ENCODE measurements around the gene DEPDC1B. TPM values are rescaled to one million over a fixed set of nuclear protein-coding genes. Genes with fewer than 3 reads are reported as not detected.
"Not testable (repeated sequence)": the region's sequence is repeated elsewhere in the genome, so short reads cannot be mapped to it uniquely, and the experiment has no call there.

The DEPDC1B gene
- total and polyA plus RNA-seq, 5 experiments from 2014 or later: 0.09 to 0.37 TPM; not detected in 3

GRCh38 chr5:60718166-60718892 is 18.4 kb upstream of the DEPDC1B start:
- no peak for DNase-seq
- Mint-ChIP-seq H3K4me3 (no peak overlapping the region), H3K27ac (no peak overlapping the region), H3K9me3 (peaks cover 0 to 18% (median 4%) of the 10 kb centered on the region in 9 donors), H3K27me3 (peaks cover 12 to 47% (median 19%) of the 10 kb centered on the region in 5 donors), H3K4me1 (no peaks in the 10 kb centered on the region), H3K36me3 (peaks cover 0 to 6% (median 3%) of the 10 kb centered on the region in 3 donors)
- no peak for ATAC-seq
- POLR2A ChIA-PET: no interaction called here

DNA sequence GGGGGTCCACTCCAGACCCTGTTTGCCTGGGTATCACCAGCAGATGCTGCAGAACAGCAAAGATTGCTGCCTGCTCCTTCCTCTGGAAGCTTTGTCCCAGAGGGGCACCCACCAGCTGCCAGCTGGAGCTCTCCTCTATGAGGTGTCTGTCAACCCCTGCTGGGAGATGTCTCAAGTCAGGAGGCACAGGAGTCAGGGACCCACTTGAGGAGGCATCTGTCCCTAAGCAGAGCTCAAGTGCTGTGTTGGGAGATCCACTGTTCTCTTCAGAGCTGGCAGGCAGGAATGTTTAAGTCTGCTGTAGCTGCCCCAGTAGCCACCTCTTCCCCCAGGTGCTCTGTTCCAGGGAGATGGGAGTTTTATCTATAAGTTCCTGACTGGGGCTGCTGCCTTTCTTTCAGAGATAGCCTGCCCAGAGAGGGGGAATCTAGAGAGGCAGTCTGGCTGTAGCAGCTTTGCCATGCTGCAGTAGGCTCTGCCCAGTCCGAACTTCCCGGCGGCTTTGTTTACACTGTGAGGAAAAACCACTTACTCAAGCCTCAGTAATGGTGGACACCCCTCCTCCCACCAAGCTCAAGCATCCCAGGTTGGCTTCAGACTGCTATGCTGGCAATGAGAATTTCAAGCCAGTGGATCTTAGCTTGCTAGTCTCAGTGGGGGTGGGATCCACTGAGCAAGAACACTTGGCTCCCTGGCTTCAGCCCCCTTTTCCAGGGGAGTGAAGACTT is 15.4 kb upstream of the DEPDC1B start:
- Mint-ChIP-seq H3K36me3 (peaks cover 0 to 13% (median 3%) of the 10 kb centered on the region in 3 donors), H3K9me3 (peaks cover 0 to 26% (median 4%) of the 10 kb centered on the region in 9 donors), H3K27me3 (peaks cover 17 to 55% (median 18%) of the 10 kb centered on the region in 5 donors)
- DNase-seq, POLR2A ChIA-PET, H3K27ac Mint-ChIP-seq, ATAC-seq, H3K4me1 Mint-ChIP-seq, H3K4me3 Mint-ChIP-seq: not testable (repeated sequence)

DNA sequence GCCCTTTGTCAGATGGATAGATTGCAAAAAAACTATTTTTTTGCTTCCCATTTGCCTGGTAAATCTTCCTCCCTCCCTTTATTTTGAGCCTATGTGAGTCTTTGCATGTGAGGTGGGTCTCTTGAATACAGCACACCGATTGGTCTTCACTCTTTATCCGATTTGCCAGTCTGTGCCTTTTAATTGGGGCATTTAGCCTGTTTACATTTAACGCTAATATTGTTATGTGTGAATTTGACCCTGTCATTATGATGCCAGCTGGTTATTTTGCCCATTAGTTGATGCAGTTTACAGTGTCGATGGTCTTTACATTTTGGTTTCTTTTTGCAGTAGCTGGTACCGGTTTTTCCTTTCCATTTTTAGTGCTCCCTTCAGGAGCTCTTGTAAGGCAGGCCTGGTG is 13.0 kb upstream of the DEPDC1B start:
- Mint-ChIP-seq H3K4me3 (no peak overlapping the region), H3K27me3 (peaks cover 9 to 40% (median 18%) of the 10 kb centered on the region in 5 donors), H3K27ac (no peak overlapping the region), H3K4me1 (no peaks in the 10 kb centered on the region), H3K36me3 (peaks cover 0 to 13% (median 3%) of the 10 kb centered on the region in 3 donors), H3K9me3 (peaks cover 0 to 26% (median 4%) of the 10 kb centered on the region in 9 donors)
- DNase-seq (no peak), ATAC-seq (no peak)
- POLR2A ChIA-PET: no interaction called here

DNA sequence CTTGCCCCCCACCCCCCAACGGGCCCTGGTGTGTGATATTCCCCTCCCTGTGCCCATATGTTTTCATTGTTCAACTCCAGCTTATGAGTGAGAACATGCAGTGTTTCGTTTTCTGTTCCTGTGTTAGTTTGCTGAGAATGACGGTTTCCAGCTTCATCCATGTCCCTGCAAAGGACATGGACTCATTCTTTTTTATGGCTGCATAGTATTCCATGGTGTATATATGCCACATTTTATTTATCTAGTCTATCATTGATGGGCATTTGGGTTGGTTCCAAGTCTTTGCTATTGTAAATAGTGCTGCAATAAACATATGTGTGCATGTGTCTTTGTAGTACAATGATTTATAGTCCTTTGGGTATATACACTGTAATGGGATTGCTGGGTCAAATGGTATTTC is 11.9 kb upstream of the DEPDC1B start:
- H3K27me3 Mint-ChIP-seq: peaks cover 9 to 31% (median 18%) of the 10 kb centered on the region in 5 donors
- ATAC-seq, DNase-seq, H3K4me3 Mint-ChIP-seq, POLR2A ChIA-PET, H3K4me1 Mint-ChIP-seq: not testable (repeated sequence)
- peaks cover 0 to 26% (median 4%) of the 10 kb centered on the region in 9 donors for H3K9me3 Mint-ChIP-seq
- H3K27ac Mint-ChIP-seq: peak overlapping the region in 1 of 10 donors; percentile 37
- peaks cover 0 to 13% (median 3%) of the 10 kb centered on the region in 3 donors for H3K36me3 Mint-ChIP-seq

DNA sequence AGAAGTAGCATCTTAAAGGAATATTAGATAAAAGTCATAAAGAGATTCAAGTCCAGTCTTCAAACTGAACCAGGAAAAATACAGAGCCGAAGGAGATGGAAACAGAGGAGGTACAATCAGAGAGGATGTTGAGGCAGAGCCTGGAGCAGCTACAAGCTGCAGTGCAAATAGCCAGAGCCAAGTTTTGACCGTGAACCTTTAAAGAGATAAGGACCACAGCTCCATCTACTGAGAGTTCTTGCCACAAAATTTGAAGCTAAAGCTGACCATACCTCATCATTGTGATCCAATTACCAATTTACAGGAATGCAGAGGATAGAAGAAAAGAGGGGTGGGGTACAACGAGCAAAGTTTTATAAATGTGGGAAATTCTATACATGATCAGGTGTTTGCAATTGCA is 10.4 kb upstream of the DEPDC1B start:
- Mint-ChIP-seq H3K27me3 (peaks cover 5 to 22% (median 12%) of the 10 kb centered on the region in 5 donors), H3K36me3 (peaks cover 0 to 13% (median 3%) of the 10 kb centered on the region in 3 donors), H3K27ac (no peak overlapping the region), H3K9me3 (peaks cover 0 to 20% (median 4%) of the 10 kb centered on the region in 9 donors), H3K4me3 (no peak overlapping the region), H3K4me1 (no peaks in the 10 kb centered on the region)
- DNase-seq (no peak), ATAC-seq (no peak)
- POLR2A ChIA-PET: no interaction called here

DNA sequence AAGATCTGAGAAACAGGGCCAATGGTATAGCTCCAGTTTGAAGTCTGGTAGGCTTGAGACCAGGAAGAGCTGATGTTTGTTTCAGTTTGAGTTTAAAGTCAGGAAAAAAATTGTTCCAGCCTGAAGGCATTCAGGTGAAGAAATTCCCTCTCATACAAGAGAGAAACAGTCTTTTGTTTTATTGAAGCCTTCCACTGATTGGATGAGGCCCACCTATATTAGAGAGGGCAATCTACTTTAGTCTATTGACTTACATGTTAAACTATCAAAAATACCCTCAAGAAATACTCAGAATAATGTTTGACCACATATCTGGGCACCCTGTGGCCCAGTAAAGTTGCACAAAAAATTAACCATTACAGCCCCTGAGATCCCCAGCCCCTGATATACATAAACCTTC is 5.2 kb upstream of the DEPDC1B start:
- POLR2A ChIA-PET: no interaction called here
- Mint-ChIP-seq H3K4me1 (peaks cover 6 to 18% (median 13%) of the 10 kb centered on the region in 4 donors), H3K36me3 (no peaks in the 10 kb centered on the region), H3K27ac (no peak overlapping the region), H3K27me3 (no peaks in the 10 kb centered on the region), H3K4me3 (no peak overlapping the region), H3K9me3 (no peaks in the 10 kb centered on the region)
- ATAC-seq: no peak
- DNase-seq: no peak

DNA sequence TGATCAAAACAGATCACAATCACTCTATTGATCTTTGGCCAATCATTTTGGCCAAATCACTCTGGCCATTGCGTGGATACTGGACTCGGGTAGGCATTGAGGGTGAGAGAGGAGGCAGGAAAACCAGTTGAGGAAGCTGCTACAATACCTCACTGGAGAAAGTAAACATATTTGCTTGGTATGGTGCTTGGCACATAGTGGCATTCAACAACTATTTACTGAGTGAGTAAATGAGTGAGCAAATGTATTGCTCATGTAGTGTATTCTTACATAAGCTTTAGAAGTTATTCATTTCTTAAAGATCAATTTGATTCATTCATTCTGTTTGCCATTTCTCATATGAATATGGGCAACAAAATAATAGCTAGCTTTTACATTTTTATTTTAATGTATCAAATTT is 4.0 kb upstream of the DEPDC1B start:
- Mint-ChIP-seq H3K4me1 (peaks cover 8 to 19% (median 16%) of the 10 kb centered on the region in 4 donors), H3K9me3 (no peaks in the 10 kb centered on the region), H3K27me3 (no peaks in the 10 kb centered on the region), H3K36me3 (no peaks in the 10 kb centered on the region), H3K27ac (no peak overlapping the region), H3K4me3 (no peak overlapping the region)
- no peak for ATAC-seq
- no peak for DNase-seq
- POLR2A ChIA-PET: no interaction called here

DNA sequence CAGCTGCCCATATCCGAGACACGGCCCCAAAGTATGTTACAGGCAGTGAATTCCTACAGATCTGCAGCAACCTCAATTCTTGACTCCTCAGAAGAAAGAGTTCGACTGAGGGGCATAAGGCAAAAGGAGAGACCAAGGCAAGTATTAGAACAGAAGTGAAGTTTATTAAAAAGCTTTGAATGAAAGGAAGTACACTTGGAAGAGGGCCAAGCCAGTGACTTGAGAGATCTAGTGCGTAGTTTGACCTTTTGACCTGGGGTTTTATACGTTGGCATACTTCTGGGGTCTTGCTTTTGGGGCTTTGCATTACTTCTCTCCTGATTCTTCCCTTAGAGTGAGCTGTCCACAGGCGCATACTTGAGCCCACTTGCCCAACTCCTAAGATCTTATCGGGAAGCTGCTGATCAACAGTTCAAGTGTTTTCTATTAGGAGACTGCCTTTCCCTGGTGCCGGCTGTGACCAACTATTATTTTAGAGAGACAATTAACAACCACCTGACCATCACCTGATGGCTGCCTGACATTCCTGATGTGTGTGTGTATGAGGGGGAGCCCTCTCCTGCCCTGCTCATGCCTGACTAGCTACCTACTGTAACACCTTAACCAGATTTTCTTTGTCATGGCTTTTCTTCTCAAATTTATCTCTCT is 1.5 kb upstream of the DEPDC1B start:
- H3K4me1 Mint-ChIP-seq: peaks cover 10 to 22% (median 17%) of the 10 kb centered on the region in 4 donors
- no peaks in the 10 kb centered on the region for H3K36me3 Mint-ChIP-seq
- no peaks in the 10 kb centered on the region for H3K9me3 Mint-ChIP-seq
- H3K27me3 Mint-ChIP-seq: peaks cover 0 to 10% (median 0%) of the 10 kb centered on the region in 5 donors
- peak overlapping the region in 6 of 10 donors; percentile 30 to 95 (median 72) for H3K4me3 Mint-ChIP-seq
- ATAC-seq: no peak
- H3K27ac Mint-ChIP-seq: peak overlapping the region in 1 of 10 donors; percentile 6
- DNase-seq: peak in 1 of 10 donors; percentile 10
- POLR2A ChIA-PET: no interaction called here

DNA sequence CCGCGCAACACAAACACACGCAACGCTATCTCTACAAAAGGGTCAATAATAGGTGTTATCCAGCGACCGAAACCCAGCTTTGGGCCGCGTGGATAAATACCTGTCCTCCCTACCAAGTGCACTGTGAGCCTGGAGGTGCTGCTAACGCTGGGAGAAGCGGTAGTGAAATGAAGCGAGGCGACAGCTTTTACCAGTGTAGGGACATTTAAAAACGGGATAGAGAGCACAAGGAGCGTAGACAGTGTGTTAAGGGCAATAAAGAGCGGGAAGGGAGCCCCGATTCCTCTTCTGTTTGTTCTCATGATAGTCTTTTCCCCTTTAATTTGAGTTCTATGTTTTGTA is 421 bp upstream of the DEPDC1B start:
- POLR2A ChIA-PET: interaction anchor here (0.8 kb wide), 1 partner anchor 243 kb away, joined by 3 read pairs; no protein-coding TSS in a partner anchor

DNA sequence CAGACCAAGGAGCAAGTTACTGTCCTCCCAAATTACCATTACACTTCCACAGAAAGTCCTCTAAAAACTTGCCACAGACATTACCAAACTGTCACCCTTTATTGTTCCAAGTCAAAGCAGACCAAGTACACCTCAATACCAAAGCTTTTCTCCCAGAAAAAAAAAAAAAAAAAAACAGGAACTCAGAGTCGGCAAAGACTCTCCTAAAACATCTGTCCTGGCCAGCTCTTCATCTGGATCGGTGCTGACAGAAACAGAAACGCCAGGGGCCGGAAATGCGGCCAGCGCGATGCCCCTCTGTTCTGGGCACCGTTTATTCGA is 718 bp downstream of the DEPDC1B start:
- Mint-ChIP-seq H3K4me3 (peak overlapping the region; percentile 82 to 95 (median 92)), H3K36me3 (no peaks in the 10 kb centered on the region), H3K4me1 (peaks cover 10 to 22% (median 17%) of the 10 kb centered on the region in 4 donors), H3K27me3 (peaks cover 0 to 10% (median 0%) of the 10 kb centered on the region in 5 donors), H3K27ac (peak overlapping the region in 4 of 10 donors; percentile 49 to 63 (median 57)), H3K9me3 (no peaks in the 10 kb centered on the region)
- DNase-seq (no peak), ATAC-seq (no peak)
- POLR2A ChIA-PET: no interaction called here

More for the DNA sequence above, 421 bp upstream of the DEPDC1B start:
- ATAC-seq: peak; percentile 25 to 33
- H3K4me3 Mint-ChIP-seq: peak overlapping the region; percentile 82 to 95 (median 92)
- no peak for DNase-seq
- no peaks in the 10 kb centered on the region for H3K36me3 Mint-ChIP-seq
- H3K4me1 Mint-ChIP-seq: peaks cover 10 to 22% (median 17%) of the 10 kb centered on the region in 4 donors
- H3K27ac Mint-ChIP-seq: peak overlapping the region; percentile 49 to 91 (median 76)
- H3K9me3 Mint-ChIP-seq: no peaks in the 10 kb centered on the region
- peaks cover 0 to 10% (median 0%) of the 10 kb centered on the region in 5 donors for H3K27me3 Mint-ChIP-seq

DNA sequence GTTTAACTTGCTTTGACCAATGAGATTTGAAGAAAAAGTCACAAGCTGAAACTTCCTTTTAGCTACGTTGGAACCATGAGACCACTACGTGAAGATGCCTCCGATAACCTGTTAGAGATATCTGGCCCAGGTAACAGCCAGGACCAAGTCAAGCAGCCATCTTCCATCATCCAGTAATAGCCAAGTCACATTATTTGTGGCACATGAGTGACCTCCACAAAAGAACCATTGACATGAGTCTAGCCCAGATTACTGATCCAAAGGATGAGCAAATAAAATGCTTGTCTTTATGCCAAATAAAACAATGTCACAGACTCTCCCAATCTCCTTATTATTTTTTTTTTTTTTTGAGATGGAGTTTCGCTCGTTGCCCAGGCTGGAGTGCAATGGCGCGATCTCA is 1.6 kb downstream of the DEPDC1B start:
- Mint-ChIP-seq H3K4me1 (peaks cover 10 to 22% (median 17%) of the 10 kb centered on the region in 4 donors), H3K36me3 (no peaks in the 10 kb centered on the region), H3K9me3 (no peaks in the 10 kb centered on the region), H3K4me3 (peak overlapping the region in 7 of 10 donors; percentile 3 to 93 (median 57)), H3K27ac (peak overlapping the region in 1 of 10 donors; percentile 34), H3K27me3 (peaks cover 0 to 10% (median 0%) of the 10 kb centered on the region in 5 donors)
- DNase-seq: no peak
- ATAC-seq: no peak
- POLR2A ChIA-PET: no interaction called here

DNA sequence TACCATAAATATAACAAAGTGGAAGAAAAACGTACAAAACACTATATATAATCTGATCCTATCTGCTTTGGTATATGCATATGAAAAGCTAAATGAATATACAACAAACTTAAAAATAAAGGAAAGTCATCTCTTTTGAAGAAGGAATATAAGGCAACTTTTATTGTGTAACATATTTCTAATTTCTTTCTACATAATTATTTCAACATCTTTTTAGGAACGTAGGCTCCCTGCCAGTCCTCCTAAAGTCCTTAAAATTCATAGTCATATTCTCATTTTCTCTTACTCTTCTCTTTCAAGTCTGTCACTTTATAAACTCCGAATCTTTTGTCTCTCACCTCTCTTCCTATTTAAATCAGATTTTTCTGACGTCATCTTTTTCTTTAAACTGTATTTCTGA is 9.6 kb downstream of the DEPDC1B start:
- DNase-seq (no peak), ATAC-seq (no peak)
- Mint-ChIP-seq H3K36me3 (no peaks in the 10 kb centered on the region), H3K27ac (no peak overlapping the region), H3K4me3 (no peak overlapping the region), H3K27me3 (peaks cover 0 to 4% (median 0%) of the 10 kb centered on the region in 5 donors), H3K9me3 (no peaks in the 10 kb centered on the region), H3K4me1 (no peaks in the 10 kb centered on the region)
- POLR2A ChIA-PET: no interaction called here

GRCh38 chr5:60688980-60689379 is 11.0 kb downstream of the DEPDC1B start:
- H3K9me3 Mint-ChIP-seq: no peaks in the 10 kb centered on the region
- peaks cover 0 to 4% (median 0%) of the 10 kb centered on the region in 5 donors for H3K27me3 Mint-ChIP-seq
- ATAC-seq: no peak
- H3K4me3 Mint-ChIP-seq: no peak overlapping the region
- no peak overlapping the region for H3K27ac Mint-ChIP-seq
- POLR2A ChIA-PET: no interaction called here
- no peaks in the 10 kb centered on the region for H3K36me3 Mint-ChIP-seq
- no peaks in the 10 kb centered on the region for H3K4me1 Mint-ChIP-seq
- DNase-seq: no peak
